BLaER1 treated with 17β-estradiol and CSF1 and Interleukin-3, amounts not matched to agents 10 nM and 100 nM (cell line): ENCODE data around the gene LSM3.

Experiments
- H3K27ac ChIP-seq, 11 experiments: shearing (Covaris generic); formaldehyde crosslinking; 2 replicates each; pipeline ENCODE4 v1.8.1; 2022
- H3K27me3 ChIP-seq, 11 experiments: shearing (Covaris generic); formaldehyde crosslinking; 2 replicates each; pipeline ENCODE4 v1.8.1; 2022
- H3K36me3 ChIP-seq, 11 experiments: shearing (Covaris generic); formaldehyde crosslinking; 2 replicates each; pipeline ENCODE4 v1.8.1; 2022
- H3K4me1 ChIP-seq, 10 experiments: shearing (Covaris generic); formaldehyde crosslinking; 2 replicates each; pipeline ENCODE4 v1.8.1; 2022
- H3K4me2 ChIP-seq, 11 experiments: shearing (Covaris generic); formaldehyde crosslinking; 2 replicates each; pipeline ENCODE4 v1.8.1; 2022
- H3K4me3 ChIP-seq, 10 experiments: shearing (Covaris generic); formaldehyde crosslinking; 2 replicates each; pipeline ENCODE4 v1.8.1; 2022
- H3K9ac ChIP-seq, 11 experiments: shearing (Covaris generic); formaldehyde crosslinking; 2 replicates each; pipeline ENCODE4 v1.8.1; 2022
- H3K9me3 ChIP-seq, 11 experiments: shearing (Covaris generic); formaldehyde crosslinking; replicated peaks in 1 of 11; 2 replicates each; pipeline ENCODE4 v1.8.1; 2022
- H4K20me1 ChIP-seq, 11 experiments: shearing (Covaris generic); formaldehyde crosslinking; 2 replicates each; pipeline ENCODE4 v1.8.1; 2022
- Cebpa-rat ChIP-seq, 11 experiments: shearing (Covaris generic); IDR thresholded peaks; 2 replicates each; pipeline ENCODE4 v1.8.1; 2022

LSM3 gene

DNA sequence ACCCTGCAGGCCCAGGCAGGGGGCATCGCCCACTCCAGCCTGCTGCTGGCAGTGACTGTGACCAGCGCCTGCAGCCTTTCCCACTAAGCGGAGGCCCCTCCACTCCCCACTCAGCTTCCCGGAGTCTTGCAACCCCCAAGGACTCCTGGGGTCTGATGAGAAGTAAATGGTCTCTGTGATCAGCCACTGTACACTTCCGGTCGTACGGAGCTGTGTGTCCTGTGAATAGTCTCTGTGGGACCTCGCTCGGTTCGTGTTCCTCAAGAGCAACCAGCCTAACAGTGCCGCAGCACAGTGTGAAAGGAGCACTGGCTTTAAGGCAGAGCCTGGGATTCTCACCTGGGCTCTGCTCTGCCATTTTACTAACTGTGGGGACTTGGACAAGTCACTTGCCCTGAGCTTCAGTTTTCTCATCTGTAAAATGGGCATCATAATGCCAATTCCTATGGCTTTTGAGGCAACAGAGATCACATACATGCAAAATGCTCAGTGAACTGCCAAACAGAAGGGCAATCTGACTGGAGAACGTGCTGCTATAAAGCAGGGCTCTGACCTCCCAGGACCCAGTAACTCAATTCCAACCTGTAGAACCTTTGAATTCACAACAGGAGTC lies 27.0 kb upstream of the LSM3 start:
- H3K4me3 ChIP-seq = no peak overlapping the region
- H3K36me3 ChIP-seq = peaks cover 34 to 77% (median 53%) of the 10 kb centered on the region in 11 experiments
- TF ChIP-seq Cebpa-rat (IDR thresholded peaks at IDR 0.05) = no peak
- peak overlapping the region in 8 of 11 experiments; percentile 14 to 60 (median 37); a peak in 18 of 22 replicates for H3K4me2 ChIP-seq
- peaks cover 23 to 66% (median 44%) of the 10 kb centered on the region in 10 experiments for H3K4me1 ChIP-seq
- peak overlapping the region in 1 of 11 experiments; percentile 7; a peak in 1 of 22 replicates for H3K9ac ChIP-seq
- H3K9me3 ChIP-seq = no peaks in the 10 kb centered on the region
- no peaks in the 10 kb centered on the region for H3K27me3 ChIP-seq
- H3K27ac ChIP-seq = no peak overlapping the region
- H4K20me1 ChIP-seq = peaks cover 0 to 55% (median 11%) of the 10 kb centered on the region in 11 experiments; a peak in 15 of 22 replicates

DNA sequence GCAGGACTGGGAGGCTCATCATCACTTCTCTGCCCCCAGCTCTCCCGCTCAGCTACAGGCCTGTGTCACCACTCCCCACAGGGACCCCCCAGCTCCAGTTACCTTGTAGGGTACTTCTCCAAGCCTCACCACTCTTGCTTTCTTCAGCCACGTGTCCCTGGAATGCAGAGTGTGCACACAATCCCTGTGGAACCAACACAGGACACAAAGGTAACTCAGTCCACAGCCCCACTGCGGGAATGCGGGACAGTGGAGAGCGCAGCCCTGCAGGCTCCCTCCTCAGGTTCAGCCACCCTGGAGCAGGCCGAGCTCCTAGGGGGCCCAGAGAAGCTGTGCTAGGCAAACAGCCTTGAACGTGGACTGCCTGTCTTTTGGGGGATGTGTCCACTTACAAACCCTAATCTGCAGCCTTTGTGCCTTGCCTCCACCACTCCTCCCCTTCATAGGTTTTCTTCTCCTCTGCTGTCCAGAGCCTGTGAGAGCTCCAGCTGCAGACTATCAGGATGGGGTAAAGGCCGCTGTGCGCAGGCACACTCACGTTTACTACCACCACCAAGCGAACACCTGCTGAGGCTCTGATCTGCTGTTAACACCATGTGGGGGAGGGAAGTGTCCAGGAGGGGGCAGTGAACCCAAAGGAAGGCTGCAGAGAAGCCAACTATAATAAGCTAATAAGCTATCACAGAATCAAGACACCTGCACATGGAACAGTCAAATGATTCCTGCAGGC lies 26.2 kb upstream of the LSM3 start:
- peaks cover 23 to 58% (median 37%) of the 10 kb centered on the region in 10 experiments for H3K4me1 ChIP-seq
- H3K4me2 ChIP-seq = peak overlapping the region in 4 of 11 experiments; percentile 14 to 49 (median 40); a peak in 3 of 22 replicates
- H3K9ac ChIP-seq = no peak overlapping the region
- no peak overlapping the region for H3K4me3 ChIP-seq
- no peak for TF ChIP-seq Cebpa-rat (IDR thresholded peaks at IDR 0.05)
- H4K20me1 ChIP-seq = peaks cover 0 to 58% (median 11%) of the 10 kb centered on the region in 11 experiments; a peak in 15 of 22 replicates
- peaks cover 35 to 77% (median 56%) of the 10 kb centered on the region in 11 experiments for H3K36me3 ChIP-seq
- no peaks in the 10 kb centered on the region for H3K27me3 ChIP-seq
- H3K9me3 ChIP-seq = no peaks in the 10 kb centered on the region
- H3K27ac ChIP-seq = no peak overlapping the region

DNA sequence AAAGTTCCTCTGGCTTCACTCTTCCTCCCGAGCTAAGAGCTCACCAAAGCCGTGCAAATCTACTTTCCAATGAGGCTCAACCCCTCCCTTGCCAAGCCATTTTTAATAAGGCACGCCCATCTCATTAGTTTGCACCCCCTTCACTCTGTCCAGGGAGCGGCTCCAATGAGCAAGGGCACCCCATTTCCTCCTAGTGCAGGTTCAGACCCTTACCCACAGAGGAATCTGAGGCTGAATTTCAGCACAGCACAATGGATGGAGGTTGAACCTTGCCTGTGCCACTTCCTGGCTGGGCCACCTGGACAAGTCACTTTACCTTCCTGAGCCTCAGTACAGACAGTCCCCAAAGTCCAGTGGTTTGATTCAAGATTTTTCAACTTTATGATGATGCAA lies 25.7 kb upstream of the LSM3 start:
- Histone ChIP-seq H3K27me3 (no peaks in the 10 kb centered on the region), H3K4me1 (peaks cover 23 to 52% (median 36%) of the 10 kb centered on the region in 10 experiments), H3K4me2 (no peak overlapping the region), H3K9ac (no peak overlapping the region), H3K9me3 (no peaks in the 10 kb centered on the region), H3K36me3 (peaks cover 38 to 77% (median 60%) of the 10 kb centered on the region in 11 experiments), H3K4me3 (no peak overlapping the region), H3K27ac (no peak overlapping the region), H4K20me1 (peaks cover 0 to 58% (median 11%) of the 10 kb centered on the region in 11 experiments; a peak in 15 of 22 replicates)
- no peak for TF ChIP-seq Cebpa-rat (IDR thresholded peaks at IDR 0.05)

DNA sequence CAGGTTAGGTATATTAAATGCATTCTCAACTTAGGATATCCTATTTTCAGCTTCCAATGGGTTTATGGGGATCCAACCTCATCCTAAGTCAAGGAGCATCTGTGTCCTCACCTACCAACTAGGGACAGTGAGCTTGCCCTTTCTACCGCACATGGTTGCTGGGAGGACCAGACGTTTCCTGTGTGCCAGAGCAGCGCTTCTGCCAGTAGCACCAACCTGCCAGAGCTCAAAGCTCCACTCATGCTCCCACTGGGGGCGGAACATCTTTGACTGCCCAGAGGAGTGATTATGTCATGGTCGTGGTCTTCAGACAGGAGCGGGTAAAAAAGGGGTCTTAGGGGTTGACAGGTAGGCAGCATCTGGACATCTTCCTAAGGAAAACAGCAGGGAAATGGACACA lies 25.0 kb upstream of the LSM3 start:
- Histone ChIP-seq H3K4me2 (peak overlapping the region in 8 of 11 experiments; percentile 53 to 76 (median 69); a peak in 10 of 22 replicates), H4K20me1 (peaks cover 0 to 58% (median 11%) of the 10 kb centered on the region in 11 experiments; a peak in 15 of 22 replicates), H3K9ac (no peak overlapping the region), H3K9me3 (no peaks in the 10 kb centered on the region), H3K27ac (no peak overlapping the region), H3K4me3 (no peak overlapping the region), H3K36me3 (peaks cover 44 to 77% (median 61%) of the 10 kb centered on the region in 11 experiments), H3K27me3 (no peaks in the 10 kb centered on the region), H3K4me1 (peaks cover 23 to 49% (median 34%) of the 10 kb centered on the region in 10 experiments)
- TF ChIP-seq Cebpa-rat (IDR thresholded peaks at IDR 0.05) = no peak

DNA sequence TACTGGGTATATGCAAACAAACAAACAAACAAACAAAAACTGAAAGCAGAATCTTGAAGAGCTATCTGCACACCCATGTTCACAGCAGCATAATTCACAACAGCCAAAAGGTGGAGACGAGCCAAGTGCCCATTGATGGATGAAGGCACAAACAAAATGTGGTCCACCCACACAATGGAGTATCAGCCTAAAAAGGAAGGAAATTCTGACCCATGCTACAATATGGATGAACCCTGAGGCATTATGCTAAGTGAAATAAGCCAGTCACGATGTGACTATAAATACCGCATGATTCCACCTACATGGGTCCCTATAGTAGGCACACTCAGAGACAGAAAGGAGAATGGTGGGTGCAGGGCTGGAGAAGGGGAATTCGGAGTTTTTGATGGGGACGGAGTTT lies 24.3 kb upstream of the LSM3 start:
- H4K20me1 ChIP-seq = peaks cover 0 to 58% (median 11%) of the 10 kb centered on the region in 11 experiments; a peak in 15 of 22 replicates
- peak overlapping the region in 1 of 11 experiments; percentile 55; a peak in 1 of 22 replicates for H3K27ac ChIP-seq
- TF ChIP-seq Cebpa-rat (IDR thresholded peaks at IDR 0.05) = no peak
- peaks cover 23 to 49% (median 34%) of the 10 kb centered on the region in 10 experiments for H3K4me1 ChIP-seq
- peak overlapping the region in 10 of 11 experiments; percentile 15 to 76 (median 65); a peak in 18 of 22 replicates for H3K4me2 ChIP-seq
- H3K27me3 ChIP-seq = no peaks in the 10 kb centered on the region
- no peak overlapping the region for H3K9ac ChIP-seq
- H3K36me3 ChIP-seq = peaks cover 49 to 82% (median 64%) of the 10 kb centered on the region in 11 experiments
- H3K9me3 ChIP-seq = no peaks in the 10 kb centered on the region
- no peak overlapping the region for H3K4me3 ChIP-seq

GRCh38 chr3:14154895-14155440 lies 23.6 kb upstream of the LSM3 start:
- Histone ChIP-seq H3K9ac (no peak overlapping the region), H3K27ac (peak overlapping the region in 8 of 11 experiments; percentile 0 to 61 (median 48); a peak in 12 of 22 replicates), H3K4me2 (peak overlapping the region; percentile 53 to 78 (median 68)), H3K27me3 (no peaks in the 10 kb centered on the region), H3K36me3 (peaks cover 56 to 88% (median 71%) of the 10 kb centered on the region in 11 experiments), H4K20me1 (peaks cover 0 to 56% (median 11%) of the 10 kb centered on the region in 11 experiments; a peak in 15 of 22 replicates), H3K4me1 (peaks cover 23 to 48% (median 34%) of the 10 kb centered on the region in 10 experiments), H3K9me3 (no peaks in the 10 kb centered on the region), H3K4me3 (no peak overlapping the region)
- TF ChIP-seq Cebpa-rat (IDR thresholded peaks at IDR 0.05) = no peak

DNA sequence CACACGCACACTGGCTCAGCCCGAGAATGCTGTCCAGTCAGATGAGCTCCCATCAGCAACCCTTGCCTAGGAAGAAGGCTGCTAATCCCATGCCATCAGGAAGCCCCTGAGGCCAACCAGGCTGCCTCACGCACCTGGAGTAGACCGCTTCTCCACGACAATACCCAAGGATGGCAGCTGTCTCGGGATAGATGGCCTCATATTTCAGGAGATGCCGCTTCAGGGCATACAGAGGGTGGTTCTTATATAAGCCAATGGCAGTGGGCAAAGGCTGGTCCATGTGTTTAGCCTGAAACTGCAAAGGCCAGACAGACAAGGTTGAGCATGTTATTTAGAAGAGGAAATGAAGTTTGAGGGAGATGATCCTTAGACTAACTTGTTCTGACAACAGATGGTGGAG lies 22.4 kb upstream of the LSM3 start:
- Histone ChIP-seq H3K4me2 (peak overlapping the region in 2 of 11 experiments; percentile 68 to 70; a peak in 2 of 22 replicates), H3K27me3 (no peaks in the 10 kb centered on the region), H3K27ac (peak overlapping the region in 1 of 11 experiments; percentile 3; a peak in 1 of 22 replicates), H3K4me1 (peaks cover 23 to 39% (median 34%) of the 10 kb centered on the region in 10 experiments), H4K20me1 (peaks cover 0 to 45% (median 10%) of the 10 kb centered on the region in 11 experiments; a peak in 13 of 22 replicates), H3K9me3 (peaks cover 3 to 7% (median 5%) of the 10 kb centered on the region in 11 experiments; a peak in 21 of 22 replicates), H3K36me3 (peaks cover 65 to 89% (median 76%) of the 10 kb centered on the region in 11 experiments), H3K9ac (no peak overlapping the region), H3K4me3 (no peak overlapping the region)
- no peak for TF ChIP-seq Cebpa-rat (IDR thresholded peaks at IDR 0.05)

DNA sequence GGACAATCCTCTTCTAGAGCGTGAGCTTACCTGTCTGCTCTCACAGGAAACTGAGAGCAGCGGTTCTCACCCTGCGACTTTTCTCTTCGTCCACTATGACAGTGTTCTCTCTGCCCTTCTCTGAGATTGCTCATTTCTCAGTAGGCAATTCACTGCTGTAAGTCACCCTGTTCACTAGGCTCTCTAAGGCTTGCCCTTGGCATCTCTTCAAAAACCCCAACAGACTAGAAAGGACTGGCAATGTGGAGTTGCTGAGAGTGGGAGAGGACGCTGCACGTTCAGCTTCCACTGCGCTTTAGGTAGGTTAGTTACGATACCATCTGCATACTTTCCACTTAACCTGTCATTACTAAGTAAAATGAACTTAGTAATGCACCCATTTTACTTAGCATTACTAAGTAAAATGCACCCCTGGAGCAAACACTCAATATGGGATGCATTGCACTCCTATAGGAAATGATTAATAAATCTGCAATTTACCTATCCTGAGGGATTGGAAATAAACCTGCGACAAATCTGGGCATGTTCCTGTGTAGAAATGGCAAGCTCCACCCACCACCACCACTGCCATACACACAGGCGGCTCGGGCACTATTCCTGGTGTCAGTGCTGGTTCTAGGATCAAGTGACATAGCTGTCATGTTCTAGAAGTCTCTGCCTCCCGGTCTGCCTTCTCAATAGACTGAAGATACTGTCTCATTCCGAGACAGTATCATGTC lies 21.6 kb upstream of the LSM3 start:
- Histone ChIP-seq H3K9me3 (peaks cover 11 to 15% (median 13%) of the 10 kb centered on the region in 11 experiments), H3K4me2 (no peak overlapping the region), H3K27me3 (no peaks in the 10 kb centered on the region), H3K36me3 (peaks cover 73 to 91% (median 82%) of the 10 kb centered on the region in 11 experiments), H4K20me1 (peaks cover 0 to 37% (median 9%) of the 10 kb centered on the region in 11 experiments; a peak in 13 of 22 replicates), H3K4me1 (peaks cover 15 to 31% (median 27%) of the 10 kb centered on the region in 10 experiments), H3K9ac (no peak overlapping the region), H3K27ac (no peak overlapping the region), H3K4me3 (no peak overlapping the region)
- TF ChIP-seq Cebpa-rat (IDR thresholded peaks at IDR 0.05) = no peak
